HG03139 (cell line): ENCODE measurements around the gene RBM4.
"Not testable (repeated sequence)": the region's sequence is repeated elsewhere in the genome, so short reads cannot be mapped to it uniquely, and the experiment has no call there.

Source experiments
- ATAC-seq: cut with Tn5 transposase; IDR thresholded peaks from one replicate; pipeline ENCODE4 v1.9.1; 2021; ENCODE audit not compliant: unreplicated experiment

Gene RBM4

GRCh38 chr11:66638177-66639065, at the start of gene RBM4:
RBM4 (plus strand) TSS chr11:66638703; CDS start chr11:66639712, 1,009 bp downstream.
- peak; percentile 91 for ATAC-seq

GRCh38 chr11:66589315-66589714, 49.2 kb upstream of the RBM4 start:
- not testable (repeated sequence) for ATAC-seq

- ATAC-seq: no peak
These were observed 48.4 kb upstream of the RBM4 start for GRCh38 chr11:66589996-66590675.

- no peak for ATAC-seq
These were observed 47.3 kb upstream of the RBM4 start for GRCh38 chr11:66591175-66591574.

GRCh38 chr11:66592457-66593302, 45.8 kb upstream of the RBM4 start, which contains the start of the genes CCDC87 and CCS:
CCDC87 (minus strand) TSS chr11:66593063; CDS start chr11:66593015, 48 bp downstream.
CCS (plus strand) TSS chr11:66593185; CDS start chr11:66593262, 77 bp downstream.
- peak; percentile 86 for ATAC-seq

- peak; percentile 5 for ATAC-seq
These were observed 45.2 kb upstream of the RBM4 start for GRCh38 chr11:66593303-66593635.

- ATAC-seq: no peak
These were observed 44.9 kb upstream of the RBM4 start for GRCh38 chr11:66593650-66594049.

GRCh38 chr11:66595245-66595904, 43.1 kb upstream of the RBM4 start:
- no peak for ATAC-seq

GRCh38 chr11:66598993-66599392, 39.5 kb upstream of the RBM4 start:
- ATAC-seq: no peak

GRCh38 chr11:66600219-66600618, 38.3 kb upstream of the RBM4 start:
- ATAC-seq: no peak

GRCh38 chr11:66600631-66601233, 37.8 kb upstream of the RBM4 start:
- no peak for ATAC-seq

- ATAC-seq: no peak
These were observed 35.4 kb upstream of the RBM4 start for GRCh38 chr11:66603072-66603471.

- ATAC-seq: no peak
These were observed 34.3 kb upstream of the RBM4 start for GRCh38 chr11:66604155-66604554.

- ATAC-seq: not testable (repeated sequence)
These were observed 31.9 kb upstream of the RBM4 start for GRCh38 chr11:66606608-66607007.

- ATAC-seq: no peak
These were observed 31.2 kb upstream of the RBM4 start for GRCh38 chr11:66607126-66607834.

- ATAC-seq: no peak
These were observed 28.5 kb upstream of the RBM4 start for GRCh38 chr11:66609721-66610617.

- no peak for ATAC-seq
These were observed 26.0 kb upstream of the RBM4 start for GRCh38 chr11:66612458-66612857.

GRCh38 chr11:66614073-66614472, 24.4 kb upstream of the RBM4 start:
- ATAC-seq: no peak
